HL-60/S4 treated with phorbol 12-myristate 13-acetate at 8.2 ng/mL for 4 days and 3 days (cell line): ENCODE data around the gene PTOV1.

ENCODE experiments used
- in situ Hi-C: fragments of 300-500 bp; cut with MboI; formaldehyde crosslinking; loops from 2 replicates; pipeline ENCODE4 v1.15.0; 2022; ENCODE audit warnings: low sequenced_read_pairs

The PTOV1 gene

DNA sequence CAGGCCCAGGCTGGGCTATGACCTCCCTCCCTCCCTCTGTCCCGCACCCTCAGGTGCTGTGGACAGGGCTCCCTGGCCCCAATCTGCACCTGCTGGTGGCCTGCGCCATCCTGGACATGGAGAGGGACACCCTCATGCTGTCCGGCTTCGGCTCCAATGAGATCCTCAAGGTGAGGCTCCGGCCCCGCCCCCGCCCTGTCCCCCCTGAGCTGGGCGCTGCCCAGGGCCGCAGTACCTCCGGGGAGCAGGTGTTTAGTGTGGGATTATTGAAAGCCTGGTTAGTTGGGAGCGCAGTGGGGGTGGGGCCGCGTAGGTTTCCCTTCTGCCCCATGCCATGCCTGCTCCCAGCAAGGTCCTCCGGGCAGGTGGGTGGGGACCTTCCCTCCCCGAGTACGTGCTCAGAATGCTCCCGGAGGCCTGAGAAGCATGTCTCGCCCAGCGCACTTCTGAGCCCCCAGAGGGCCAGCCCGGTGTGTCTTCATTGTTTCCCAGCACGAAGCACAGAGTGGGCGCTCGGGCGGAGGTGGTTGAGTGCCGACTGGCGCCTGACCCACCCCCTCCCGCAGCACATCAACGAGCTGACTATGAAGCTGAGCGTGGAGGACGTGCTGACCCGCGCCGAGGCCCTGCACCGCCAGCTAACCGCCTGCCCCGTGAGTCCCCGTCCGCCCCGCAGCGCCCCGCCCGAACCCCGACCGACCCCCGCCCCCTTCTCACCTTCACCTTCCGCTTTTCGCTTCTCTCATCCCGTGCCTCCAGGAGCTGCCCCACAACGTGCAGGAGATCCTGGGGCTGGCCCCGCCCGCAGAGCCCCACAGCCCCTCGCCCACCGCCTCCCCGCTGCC is 36.9 kb downstream of the PTOV1 start:
- in situ Hi-C loops: no loop called here

DNA sequence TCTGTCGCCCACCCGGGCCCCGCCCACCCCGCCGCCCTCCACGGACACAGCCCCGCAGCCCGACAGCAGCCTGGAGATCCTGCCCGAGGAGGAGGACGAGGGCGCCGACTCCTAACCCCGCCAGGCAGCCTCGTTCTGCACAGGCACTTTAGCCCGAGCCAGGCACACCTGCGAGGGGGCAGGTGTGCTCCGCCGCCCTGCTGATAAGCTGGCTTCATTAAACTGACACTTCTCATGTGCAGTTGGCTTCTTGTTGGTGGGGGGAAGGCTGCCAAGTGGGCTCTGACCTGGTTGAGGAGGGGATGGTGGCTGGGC is 37.5 kb downstream of the PTOV1 start:
- in situ Hi-C loops: no loop called here

DNA sequence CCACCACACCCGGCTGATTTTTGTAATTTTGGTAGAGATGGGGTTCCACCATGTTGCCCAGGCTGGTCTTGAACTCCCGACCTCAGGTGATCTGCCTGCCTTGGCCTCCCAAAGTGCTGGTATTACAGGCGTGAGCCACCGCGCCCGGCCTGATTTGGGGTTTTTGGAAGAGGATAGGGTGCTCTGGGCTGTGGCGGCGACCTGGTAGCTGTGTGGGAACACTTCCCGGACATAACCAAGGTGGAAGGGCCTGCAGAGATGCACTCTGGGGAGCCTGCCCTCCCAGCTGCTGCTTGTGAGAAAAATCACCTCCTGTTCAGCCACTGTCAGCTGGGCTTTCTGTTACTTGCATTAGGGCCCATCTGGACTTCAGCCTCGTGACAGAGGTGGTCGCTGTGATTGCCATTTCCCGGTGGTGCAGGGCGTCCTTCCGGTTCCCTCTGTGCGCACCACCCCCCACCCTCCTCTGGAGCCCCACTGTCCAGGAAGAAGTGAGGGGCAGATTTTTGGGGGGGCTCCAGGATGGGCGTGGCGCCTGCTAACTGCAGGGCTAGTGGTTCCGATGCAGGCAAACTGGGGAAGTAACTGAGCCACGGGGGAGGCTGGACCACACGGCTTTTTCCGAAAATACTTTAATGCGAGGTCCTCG is 38.2 kb downstream of the PTOV1 start:
- in situ Hi-C loops: no loop called here

DNA sequence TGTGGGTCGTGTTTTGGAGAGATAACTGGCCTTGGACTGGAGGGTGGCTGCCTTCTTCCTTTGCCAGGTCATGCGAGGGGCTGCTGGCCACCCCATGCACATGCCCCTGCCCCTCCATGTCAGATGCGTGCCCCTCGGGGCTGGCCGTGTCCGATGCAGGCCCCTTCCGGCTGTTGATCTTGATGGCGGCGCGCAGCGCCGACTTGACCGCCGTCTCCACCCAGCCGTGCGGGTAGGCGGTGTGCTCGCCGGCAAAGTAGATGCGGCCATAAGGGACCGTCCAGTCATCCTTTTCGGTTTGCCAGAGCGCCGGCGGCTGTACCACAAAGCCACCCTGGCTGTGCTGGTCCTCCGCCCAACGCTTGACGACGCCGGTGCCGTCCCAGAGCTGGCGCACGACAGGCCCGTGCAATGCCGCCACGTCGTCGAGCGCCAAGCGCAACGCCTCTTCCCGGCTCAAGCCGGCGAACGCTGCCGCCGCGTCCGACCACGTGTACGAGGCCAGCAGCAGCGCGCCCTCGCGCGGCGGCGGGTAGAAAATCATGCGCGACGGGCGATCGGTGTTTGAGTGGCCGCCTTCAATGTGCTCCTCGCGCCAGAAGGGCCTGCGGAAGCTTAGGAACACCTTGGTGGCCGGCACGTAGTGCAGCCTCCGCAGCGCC is 38.9 kb downstream of the PTOV1 start:
- in situ Hi-C loops: no loop called here

DNA sequence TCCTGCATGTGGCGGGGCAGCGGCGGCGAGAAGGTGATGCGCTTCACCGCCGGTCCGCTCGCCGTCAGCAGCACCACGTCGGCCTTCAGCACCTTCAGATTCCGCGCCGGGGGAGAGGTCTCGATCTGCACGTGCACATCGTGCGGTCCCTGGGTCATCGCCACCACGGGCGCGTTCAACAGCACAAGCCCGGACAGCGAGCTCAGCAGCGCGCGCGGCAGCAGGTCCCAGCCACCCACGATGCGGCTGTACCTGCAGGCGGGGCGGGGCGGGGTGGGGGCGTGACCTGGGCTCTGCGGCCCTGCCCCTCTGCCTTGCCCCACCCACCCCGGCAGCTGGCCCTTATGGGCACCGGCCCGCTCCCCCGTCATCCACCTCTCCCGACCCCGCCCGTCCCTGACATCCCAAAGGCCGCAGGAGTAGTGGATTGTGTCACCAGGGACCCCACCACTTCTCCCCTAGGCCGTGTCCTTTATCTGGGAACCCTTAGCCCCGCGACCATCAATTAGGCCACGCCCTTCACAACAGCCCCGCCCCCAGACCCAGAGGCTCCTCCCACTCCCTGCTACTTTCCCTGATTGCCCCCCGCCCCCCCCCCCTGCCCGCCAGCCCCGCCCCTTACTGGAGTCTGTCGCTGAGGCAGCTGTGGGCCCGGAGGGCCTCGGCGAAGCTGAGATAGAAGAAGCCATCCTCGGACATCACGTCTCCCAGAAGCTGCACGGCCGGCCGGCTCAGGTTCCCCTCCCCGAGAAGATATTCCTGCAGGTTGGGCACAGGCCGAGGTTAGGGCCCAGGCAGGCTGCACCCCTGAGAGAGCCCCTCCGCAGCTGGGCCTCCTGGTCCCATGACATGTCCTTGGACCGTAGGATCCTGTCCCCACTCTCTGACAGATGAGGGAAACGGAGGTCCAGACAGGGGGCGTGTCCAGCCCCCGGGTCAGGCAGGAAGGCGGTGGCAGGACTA is 39.7 kb downstream of the PTOV1 start:
- in situ Hi-C loops: no loop called here

DNA sequence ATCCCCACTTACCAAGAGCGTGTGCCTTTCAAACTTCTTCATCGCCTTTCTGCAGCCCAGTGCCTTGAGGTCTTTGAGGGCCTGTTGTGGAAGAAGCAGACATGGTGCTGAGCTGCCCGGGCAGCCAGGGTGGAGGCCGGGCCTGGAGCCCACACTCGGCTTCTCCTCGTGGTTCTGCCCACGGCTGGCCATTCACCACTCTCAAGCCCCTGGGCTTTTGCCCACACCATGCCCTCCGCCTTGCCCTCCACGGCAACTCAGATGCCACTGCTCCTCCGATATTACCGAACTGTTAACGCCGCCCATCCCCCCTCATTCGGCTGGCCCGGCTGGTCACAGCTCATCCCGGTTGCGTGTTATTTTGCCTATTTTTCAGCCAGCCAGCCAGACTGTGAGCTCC is 40.4 kb downstream of the PTOV1 start:
- in situ Hi-C loops: no loop called here

DNA sequence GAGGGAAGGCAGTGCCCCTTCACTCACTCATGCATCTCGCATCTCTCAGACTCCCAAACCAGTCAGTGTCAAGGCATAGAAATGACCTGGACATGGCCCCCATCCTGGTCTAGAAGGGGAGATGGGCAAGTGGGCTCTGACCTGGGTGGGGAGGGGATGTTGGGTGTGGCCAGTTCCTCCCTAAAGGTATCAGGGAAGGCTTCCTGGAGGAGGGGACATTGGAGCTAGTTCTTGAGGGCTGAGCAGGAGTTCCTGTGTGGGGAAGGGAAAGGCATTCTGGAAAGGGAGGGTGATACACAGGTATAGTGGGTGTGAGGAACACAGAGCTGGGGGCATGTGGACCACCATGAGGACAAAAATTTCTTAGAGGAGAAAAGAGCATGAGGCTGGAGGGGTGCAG is 41.8 kb downstream of the PTOV1 start:
- in situ Hi-C loops: no loop called here

DNA sequence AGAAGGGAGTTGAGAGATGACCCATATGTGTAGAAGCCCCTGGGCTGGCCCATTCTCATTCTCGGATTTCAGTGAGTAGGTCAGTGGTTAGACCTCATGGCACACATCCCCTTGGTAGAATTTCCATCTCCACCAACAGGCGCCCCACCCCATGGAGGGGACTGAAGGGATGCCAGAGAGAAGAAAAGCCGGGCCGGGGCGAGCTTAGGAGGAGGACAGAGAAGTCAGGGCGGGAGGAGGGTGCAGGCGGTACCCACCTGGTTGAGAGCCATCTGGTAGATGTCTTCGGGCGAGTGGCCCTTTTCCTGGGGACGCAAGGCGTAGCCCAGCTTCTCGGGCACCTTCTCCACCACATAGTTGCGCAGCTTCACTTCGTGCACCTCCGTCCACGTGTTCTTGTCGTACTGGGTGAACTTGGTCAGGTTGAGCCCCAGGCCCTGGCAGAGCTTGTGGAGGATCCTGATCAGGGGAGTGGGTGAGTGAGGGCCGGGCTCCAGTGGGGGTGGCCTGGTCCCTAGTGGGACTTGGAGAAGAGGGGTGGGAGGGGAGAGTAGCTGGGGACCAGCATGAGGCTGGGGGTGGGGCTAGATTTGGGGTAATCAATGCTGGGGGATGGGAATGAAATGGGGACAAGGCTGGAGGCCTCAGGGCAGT is 43.2 kb downstream of the PTOV1 start:
- in situ Hi-C loops: no loop called here

DNA sequence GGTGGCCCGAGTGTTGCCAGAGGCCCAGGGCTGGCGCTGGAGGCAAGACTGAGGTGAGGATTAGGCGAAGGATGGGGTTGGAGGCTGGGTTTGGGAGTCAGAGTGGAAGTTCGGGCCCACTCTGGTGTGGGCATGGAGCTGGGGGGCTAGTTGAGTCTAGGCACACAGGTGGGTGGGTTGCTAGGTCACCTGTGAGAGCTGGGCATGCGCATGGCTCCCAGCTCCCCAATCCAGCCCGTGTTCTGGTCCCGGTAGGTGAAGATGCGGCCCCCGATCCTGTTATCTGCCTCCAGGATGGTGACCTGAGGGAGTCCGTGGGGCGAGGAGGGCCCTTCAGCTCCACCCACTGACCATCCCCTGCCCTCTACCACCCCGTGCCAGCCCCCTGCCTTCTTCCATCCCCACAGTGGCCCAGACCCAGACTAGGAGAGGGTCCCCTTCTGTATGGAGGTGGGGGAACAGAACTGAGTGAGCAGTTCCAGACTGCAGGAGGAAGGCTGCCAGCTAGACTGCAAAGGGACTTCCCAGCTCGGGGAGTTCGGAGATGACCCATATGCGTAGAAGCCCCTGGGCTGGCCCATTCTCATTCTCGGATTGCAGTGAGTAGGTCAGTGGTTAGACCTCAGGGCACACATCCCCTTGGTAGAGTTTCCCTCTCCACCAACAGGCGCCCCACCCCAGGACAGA is 44.1 kb downstream of the PTOV1 start:
- in situ Hi-C loops: no loop called here

DNA sequence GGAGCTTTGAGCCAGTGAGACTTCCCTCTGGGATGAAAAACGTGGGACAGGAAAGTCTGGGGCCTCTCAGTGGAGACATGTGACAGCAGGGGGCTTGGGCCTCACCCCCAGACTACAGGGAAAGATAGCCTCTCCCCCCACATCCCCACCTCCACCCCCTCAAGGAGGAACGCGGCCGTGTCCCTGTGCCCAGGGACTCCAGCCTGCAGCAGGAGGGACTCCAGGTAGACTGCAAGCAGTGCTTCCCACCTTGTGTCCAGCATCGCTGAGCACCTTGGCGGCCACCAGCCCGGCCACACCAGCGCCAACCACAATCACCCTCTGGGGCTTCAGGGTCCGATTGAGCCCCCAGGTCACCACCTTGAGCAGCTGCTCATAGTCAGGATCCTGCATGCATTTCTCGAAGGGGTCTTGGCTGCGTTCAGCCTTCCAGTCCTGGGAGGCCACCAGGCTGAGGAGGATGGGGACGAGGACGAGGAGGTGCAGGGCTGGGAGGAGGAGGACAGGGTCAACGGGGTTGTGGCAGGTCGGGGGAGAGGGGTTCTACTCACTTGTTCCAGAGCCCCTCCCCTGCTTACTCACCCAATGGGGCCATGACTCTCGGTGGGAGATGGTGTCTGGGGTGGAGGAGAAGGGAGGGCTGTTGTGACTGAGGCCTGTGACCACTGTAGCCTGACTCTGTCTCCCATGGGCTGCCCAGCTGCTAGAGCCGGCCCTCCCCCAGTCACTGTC is 44.8 kb downstream of the PTOV1 start:
- in situ Hi-C loops: no loop called here

DNA sequence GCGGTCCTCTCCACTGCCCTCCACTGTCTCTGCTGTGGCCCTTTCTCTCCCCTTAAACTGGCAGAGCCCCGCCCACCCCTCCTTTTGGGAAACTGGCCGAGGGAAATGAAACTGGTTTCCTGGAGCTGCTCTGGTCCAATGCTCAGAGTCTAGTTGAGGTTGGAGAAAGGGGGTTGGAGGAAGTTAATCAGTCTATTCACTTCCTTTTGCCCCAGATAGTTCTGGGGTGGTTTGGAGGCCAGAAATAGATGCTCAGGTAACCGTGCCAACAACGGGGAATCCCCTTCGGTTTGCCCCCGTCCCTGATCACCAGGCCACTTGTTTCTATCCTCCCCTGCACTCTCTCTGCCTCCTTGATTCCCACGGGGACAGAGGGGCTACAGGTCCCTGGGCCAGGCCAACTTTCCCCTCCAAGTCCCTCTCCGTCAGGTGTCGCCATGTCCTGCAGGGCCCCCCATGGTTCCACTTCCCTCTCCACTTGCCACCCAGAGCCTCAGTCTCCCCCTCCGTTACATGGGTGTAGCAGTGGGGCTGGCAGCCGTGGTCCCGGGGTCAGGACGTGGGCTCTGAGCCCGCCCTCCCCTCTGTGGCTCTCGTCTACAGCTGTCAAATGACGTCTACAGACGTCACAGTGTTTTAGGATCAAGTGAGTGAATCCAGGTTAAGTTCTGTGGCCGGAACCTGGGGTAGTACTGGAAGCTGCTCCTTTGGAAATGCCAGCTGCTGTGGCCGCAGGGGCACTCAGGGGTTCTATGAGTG is 46.1 kb downstream of the PTOV1 start, which contains the start of gene IL4I1:
Gene IL4I1 (minus strand): TSS at position 25 of the 759 bp plus-strand sequence. CDS start 727 bp downstream, outside the sequence.
- in situ Hi-C loops: no loop called here

DNA sequence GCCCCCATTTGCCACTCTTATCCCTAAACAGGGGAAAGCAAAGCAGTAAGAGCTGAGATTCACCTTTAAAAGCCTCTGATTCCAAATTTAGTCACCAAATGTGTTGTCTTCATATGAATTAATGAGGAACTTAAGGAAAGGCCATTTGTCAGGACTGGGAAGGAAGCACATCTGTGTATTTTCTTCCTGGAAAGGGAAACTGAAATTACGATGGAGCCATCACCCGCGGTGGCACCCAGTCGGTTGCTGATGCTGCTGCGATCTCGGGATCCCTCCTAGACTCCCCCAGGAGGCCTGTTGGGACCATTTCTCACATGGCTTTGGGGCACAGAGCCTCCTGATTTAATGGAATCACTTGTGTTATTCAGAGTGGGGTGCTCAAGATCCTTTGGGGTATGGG is 53.2 kb downstream of the PTOV1 start:
- in situ Hi-C loops: no loop called here

DNA sequence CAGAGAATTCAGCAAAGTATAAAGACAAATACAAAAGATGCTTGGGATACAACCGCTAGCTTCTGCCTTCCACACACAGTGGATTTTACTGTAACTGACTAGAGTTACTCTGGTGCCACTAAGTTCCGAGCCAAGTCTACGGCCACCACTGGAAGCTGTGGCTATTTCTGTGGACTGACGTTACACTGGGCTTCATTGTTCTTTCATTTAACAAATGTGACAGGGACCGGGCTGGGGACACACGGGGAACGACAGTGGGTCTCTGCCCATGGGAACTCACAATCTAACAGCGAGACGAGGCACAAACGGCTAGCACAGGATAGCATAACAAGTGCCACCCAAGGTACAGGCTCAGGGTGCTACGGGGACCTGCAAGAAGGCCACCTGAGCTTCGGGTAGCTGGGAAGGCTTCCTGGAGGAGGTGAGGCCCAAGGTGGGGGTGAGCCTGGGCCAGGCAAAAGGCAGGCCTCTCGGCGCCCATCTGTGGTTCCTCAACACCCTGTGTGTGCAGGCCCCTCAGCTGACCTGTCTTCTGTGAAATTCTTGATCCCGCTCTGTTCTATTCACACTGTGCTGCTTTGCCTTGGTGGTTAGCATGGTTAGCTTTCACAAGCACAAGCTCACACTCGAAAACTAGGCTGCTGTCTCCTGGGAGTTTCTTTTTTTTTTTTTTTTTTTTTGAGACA is 56.1 kb downstream of the PTOV1 start:
- in situ Hi-C loops: no loop called here

DNA sequence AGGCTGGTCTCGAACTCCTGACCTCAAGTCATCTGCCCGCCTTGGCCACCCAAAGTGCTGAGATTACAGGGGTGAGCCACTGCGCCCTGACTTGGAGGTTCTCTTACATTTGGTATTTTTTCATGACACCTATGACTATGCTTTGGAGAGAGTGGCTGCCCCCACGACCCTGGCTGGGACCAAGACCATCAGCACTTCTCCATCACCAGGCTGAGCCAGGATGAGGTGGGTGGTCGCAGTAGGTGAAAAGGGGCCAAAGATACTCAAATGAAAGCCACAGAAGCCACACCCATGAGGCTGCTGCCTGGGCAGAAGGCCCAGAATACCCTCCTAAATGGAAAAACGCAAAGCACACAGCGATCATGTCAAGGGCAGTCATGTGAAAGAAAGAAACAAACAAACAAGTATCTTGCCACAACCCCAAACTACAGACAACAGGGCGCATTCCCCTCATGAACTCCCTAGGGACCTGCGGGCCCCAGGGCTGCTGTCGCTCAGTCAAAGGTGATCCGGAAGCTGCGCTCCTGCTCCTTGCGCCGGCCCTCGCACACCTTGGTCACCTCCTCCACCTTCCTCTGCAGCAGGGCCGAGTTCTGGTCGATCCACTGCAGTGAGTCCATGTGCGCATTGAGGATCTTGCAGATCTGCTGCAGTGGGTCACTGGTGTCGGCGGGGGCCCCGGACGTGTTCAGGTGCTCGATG is 56.9 kb downstream of the PTOV1 start:
- in situ Hi-C loops: no loop called here

DNA sequence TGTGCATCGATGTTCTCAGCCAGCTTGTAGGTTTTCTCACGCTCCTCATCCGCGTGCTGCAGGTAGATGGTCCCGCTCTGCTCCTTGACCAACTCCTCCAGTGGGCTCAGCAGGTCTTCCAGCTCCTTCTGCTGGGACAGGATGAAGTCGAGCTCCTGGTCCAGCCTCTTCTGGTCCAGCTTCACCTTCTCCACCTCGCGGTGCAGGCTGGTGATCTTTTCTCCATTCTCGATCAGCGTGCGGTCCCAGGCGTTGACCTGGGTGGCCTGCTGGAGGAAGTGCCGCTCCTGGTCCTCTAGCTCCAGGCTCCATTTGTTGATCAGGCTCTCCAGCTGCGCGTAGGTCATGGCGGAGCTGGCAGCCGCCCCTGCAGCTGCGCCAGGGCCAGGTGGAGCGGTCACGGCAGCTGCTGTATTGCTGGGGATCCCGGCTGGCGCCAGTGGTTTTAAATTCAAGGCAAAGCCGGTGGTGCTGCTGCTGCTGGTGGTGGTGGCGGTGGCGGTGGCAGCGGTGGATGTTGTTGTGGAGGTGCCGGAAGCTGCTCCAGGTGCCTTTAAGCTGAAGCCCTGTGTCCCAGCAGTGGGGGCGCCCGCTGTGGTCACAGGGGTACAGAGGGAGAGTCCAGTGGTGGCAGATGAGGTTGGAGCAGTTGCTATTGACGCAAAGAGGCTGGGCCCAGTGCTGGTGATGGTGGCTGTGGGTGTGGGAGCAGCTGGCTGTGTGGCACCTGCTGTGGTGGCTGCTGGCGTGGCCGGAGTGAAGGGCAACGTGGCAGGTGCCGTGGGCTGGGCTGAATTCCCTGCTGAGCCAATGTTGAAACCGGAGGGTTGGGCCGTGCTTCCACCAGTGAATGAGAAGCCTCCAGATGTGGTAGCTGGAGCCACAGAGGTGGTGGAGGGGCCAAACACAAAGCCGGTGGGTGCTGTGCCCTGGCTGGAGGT is 57.8 kb downstream of the PTOV1 start:
- in situ Hi-C loops: no loop called here

DNA sequence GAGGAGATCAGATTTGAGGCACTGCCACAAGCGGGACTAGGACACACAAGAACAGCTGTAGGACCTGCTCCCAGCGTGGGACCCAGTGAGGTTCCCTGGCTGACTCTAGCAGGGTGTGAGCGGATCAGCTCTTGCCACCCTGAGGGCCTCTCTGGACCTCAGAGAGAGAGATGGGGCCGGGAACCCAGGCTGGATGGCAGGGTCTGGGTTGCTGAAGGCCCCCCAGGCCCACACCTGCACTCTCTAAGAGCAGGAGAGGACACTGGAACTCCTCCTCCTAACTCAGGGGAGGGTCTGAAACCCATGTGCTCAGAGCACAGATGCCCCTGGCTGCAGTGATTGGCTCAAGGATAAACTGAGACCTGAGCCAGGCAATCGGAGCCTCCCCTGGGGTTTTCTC is 59.2 kb downstream of the PTOV1 start:
- in situ Hi-C loops: no loop called here
